SK-N-MC (cell line): Measurements from ENCODE around the gene CMSS1.

Experiments
- EZH2 ChIP-seq: fragments of 200-600 bp; sonication (generic); IDR thresholded peaks from one replicate; pipeline ENCODE4 v1.6.1; 2017; ENCODE audit warnings: antibody characterized with exemption
- FOXP2 ChIP-seq: optimal IDR thresholded peaks from 2 replicates; pipeline ENCODE3; 2011; ENCODE audit warnings: mild to moderate bottlenecking, moderate library complexity; ENCODE audit not compliant: insufficient read depth; ENCODE audit errors: extremely low read length, control extremely low read depth
- POLR2AphosphoS5 ChIP-seq: IDR thresholded peaks from 2 replicates; pipeline ENCODE4 v1.6.1; 2012; ENCODE audit warnings: mild to moderate bottlenecking, low read depth, low read length, borderline replicate concordance

DNA sequence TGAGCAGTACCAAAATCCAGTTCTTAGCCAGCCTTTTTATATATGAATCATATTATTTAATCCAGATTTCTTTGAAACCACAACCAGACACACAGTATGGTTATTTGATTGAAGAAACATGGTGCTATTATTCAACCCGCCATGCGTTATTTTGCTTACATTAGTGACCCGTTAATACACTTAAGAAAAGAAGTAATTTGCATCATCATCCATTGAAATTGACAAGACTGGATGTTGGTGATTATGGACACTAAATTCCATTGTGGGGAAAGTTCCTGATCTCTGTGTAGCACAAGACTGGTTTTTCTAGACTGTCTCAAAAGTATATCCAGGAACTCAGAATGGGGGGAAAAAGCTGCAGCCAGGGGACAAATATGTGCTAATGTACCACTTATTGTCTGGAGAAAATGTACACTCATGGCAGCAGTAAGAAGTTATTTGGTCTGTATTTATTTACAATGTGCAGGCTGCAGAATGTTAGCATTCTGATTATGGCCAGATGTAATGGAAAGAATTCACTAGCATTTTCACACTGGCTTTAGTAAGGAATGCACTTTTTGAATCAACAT lies 216.3 kb downstream of the CMSS1 start:
- TF ChIP-seq EZH2 (no peak), POLR2AphosphoS5 (no peak), FOXP2 (no peak)
